Measurements from ENCODE around the gene FXR2.

GRCh38 chr17:7656958-7657609 lies 42.4 kb upstream of the FXR2 start:
- TF ChIP-seq, protein P1, sequence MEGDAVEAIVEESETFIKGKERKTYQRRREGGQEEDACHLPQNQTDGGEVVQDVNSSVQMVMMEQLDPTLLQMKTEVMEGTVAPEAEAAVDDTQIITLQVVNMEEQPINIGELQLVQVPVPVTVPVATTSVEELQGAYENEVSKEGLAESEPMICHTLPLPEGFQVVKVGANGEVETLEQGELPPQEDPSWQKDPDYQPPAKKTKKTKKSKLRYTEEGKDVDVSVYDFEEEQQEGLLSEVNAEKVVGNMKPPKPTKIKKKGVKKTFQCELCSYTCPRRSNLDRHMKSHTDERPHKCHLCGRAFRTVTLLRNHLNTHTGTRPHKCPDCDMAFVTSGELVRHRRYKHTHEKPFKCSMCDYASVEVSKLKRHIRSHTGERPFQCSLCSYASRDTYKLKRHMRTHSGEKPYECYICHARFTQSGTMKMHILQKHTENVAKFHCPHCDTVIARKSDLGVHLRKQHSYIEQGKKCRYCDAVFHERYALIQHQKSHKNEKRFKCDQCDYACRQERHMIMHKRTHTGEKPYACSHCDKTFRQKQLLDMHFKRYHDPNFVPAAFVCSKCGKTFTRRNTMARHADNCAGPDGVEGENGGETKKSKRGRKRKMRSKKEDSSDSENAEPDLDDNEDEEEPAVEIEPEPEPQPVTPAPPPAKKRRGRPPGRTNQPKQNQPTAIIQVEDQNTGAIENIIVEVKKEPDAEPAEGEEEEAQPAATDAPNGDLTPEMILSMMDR (IDR thresholded peaks at IDR 0.05 in 2 of 3, conservative IDR thresholded peaks at IDR 0.05 in 1 of 3; ENCODE audit: control insufficient read depth in 2 of 3, extremely low read depth in 1 of 3, insufficient read depth in 1 of 3, low read depth in 3 of 3, low read length in 3 of 3): no peak
- TF ChIP-seq POLR2A (IDR thresholded peaks at IDR 0.05; ENCODE audit: low read depth, low read length) (no peak), SMC3 (IDR thresholded peaks at IDR 0.05; ENCODE audit: borderline replicate concordance, low read length) (no peak), RAD21 (IDR thresholded peaks at IDR 0.05; ENCODE audit: insufficient read depth, low read depth, low read length) (no peak)
- TF ChIP-seq, protein P2, sequence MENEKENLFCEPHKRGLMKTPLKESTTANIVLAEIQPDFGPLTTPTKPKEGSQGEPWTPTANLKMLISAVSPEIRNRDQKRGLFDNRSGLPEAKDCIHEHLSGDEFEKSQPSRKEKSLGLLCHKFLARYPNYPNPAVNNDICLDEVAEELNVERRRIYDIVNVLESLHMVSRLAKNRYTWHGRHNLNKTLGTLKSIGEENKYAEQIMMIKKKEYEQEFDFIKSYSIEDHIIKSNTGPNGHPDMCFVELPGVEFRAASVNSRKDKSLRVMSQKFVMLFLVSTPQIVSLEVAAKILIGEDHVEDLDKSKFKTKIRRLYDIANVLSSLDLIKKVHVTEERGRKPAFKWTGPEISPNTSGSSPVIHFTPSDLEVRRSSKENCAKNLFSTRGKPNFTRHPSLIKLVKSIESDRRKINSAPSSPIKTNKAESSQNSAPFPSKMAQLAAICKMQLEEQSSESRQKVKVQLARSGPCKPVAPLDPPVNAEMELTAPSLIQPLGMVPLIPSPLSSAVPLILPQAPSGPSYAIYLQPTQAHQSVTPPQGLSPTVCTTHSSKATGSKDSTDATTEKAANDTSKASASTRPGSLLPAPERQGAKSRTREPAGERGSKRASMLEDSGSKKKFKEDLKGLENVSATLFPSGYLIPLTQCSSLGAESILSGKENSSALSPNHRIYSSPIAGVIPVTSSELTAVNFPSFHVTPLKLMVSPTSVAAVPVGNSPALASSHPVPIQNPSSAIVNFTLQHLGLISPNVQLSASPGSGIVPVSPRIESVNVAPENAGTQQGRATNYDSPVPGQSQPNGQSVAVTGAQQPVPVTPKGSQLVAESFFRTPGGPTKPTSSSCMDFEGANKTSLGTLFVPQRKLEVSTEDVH (IDR thresholded peaks at IDR 0.05; ENCODE audit: low read depth, partially characterized antibody): no peak
- TF ChIP-seq, protein P3, sequence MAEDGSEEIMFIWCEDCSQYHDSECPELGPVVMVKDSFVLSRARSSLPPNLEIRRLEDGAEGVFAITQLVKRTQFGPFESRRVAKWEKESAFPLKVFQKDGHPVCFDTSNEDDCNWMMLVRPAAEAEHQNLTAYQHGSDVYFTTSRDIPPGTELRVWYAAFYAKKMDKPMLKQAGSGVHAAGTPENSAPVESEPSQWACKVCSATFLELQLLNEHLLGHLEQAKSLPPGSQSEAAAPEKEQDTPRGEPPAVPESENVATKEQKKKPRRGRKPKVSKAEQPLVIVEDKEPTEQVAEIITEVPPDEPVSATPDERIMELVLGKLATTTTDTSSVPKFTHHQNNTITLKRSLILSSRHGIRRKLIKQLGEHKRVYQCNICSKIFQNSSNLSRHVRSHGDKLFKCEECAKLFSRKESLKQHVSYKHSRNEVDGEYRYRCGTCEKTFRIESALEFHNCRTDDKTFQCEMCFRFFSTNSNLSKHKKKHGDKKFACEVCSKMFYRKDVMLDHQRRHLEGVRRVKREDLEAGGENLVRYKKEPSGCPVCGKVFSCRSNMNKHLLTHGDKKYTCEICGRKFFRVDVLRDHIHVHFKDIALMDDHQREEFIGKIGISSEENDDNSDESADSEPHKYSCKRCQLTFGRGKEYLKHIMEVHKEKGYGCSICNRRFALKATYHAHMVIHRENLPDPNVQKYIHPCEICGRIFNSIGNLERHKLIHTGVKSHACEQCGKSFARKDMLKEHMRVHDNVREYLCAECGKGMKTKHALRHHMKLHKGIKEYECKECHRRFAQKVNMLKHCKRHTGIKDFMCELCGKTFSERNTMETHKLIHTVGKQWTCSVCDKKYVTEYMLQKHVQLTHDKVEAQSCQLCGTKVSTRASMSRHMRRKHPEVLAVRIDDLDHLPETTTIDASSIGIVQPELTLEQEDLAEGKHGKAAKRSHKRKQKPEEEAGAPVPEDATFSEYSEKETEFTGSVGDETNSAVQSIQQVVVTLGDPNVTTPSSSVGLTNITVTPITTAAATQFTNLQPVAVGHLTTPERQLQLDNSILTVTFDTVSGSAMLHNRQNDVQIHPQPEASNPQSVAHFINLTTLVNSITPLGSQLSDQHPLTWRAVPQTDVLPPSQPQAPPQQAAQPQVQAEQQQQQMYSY (CRISPR knock-in tag; IDR thresholded peaks at IDR 0.05): no peak
